IPS-20b (cell line): ENCODE results near the gene MOCS2.

ENCODE experiments used
- H3K27ac ChIP-seq: one replicate; pipeline ENCODE4 v1.5.1; 2013; ENCODE audit warnings: low read length
- H3K27me3 ChIP-seq: 2 replicates; pipeline ENCODE4 v1.6.1; 2013; ENCODE audit warnings: mild to moderate bottlenecking, low read length, inconsistent platforms; ENCODE audit not compliant: insufficient read depth
- H3K36me3 ChIP-seq: 2 replicates; pipeline ENCODE4 v1.6.1; 2013; ENCODE audit warnings: low read depth, mild to moderate bottlenecking, inconsistent platforms, low read length, moderate library complexity; ENCODE audit not compliant: insufficient read depth
- H3K4me1 ChIP-seq: 2 replicates; pipeline ENCODE4 v1.6.1; 2013; ENCODE audit warnings: mild to moderate bottlenecking, control low read depth, inconsistent platforms, low read length, moderate library complexity; ENCODE audit not compliant: insufficient read depth
- H3K4me3 ChIP-seq: 2 replicates; pipeline ENCODE4 v1.5.1; 2013; ENCODE audit warnings: mild to moderate bottlenecking, low read length, inconsistent platforms
- H3K9ac ChIP-seq: 2 replicates; pipeline ENCODE4 v1.6.1; 2013; ENCODE audit warnings: low read depth, mild to moderate bottlenecking, inconsistent platforms, low read length, moderate library complexity
- H3K9me3 ChIP-seq: 2 replicates; pipeline ENCODE4 v1.6.1; 2013; ENCODE audit warnings: mild to moderate bottlenecking, low read depth, low read length, inconsistent platforms; ENCODE audit not compliant: insufficient read depth

Gene MOCS2

GRCh38 chr5:53109443-53110127, at the start of gene MOCS2:
TSS of gene MOCS2 (minus strand) at chr5:53109757. CDS start at chr5:53107174, 2,583 bp downstream.
- peaks cover 8% of the 10 kb centered on the region; the same call in 1 of the 2 replicates for H3K27me3 ChIP-seq
- H3K27ac ChIP-seq, result no peak within 1 kb of the TSS
- peak within 1 kb of the TSS; percentile 83 for H3K9ac ChIP-seq
- peak within 1 kb of the TSS; percentile 93 for H3K4me3 ChIP-seq
- peaks cover 14% of the 10 kb centered on the region for H3K4me1 ChIP-seq
- H3K36me3 ChIP-seq, result no peaks in the 10 kb centered on the region
- no peaks in the 10 kb centered on the region for H3K9me3 ChIP-seq

- Histone ChIP-seq H3K27me3 (no peaks in the 10 kb centered on the region), H3K4me3 (no peak overlapping the region), H3K9me3 (no peaks in the 10 kb centered on the region), H3K9ac (no peak overlapping the region), H3K27ac (no peak overlapping the region), H3K4me1 (no peaks in the 10 kb centered on the region), H3K36me3 (no peaks in the 10 kb centered on the region)
Measured at GRCh38 chr5:53151713-53152458, 42.3 kb upstream of the MOCS2 start.

GRCh38 chr5:53133020-53133419, 23.5 kb upstream of the MOCS2 start:
- Histone ChIP-seq H3K9ac (no peak overlapping the region), H3K27me3 (no peaks in the 10 kb centered on the region), H3K27ac (no peak overlapping the region), H3K4me1 (no peaks in the 10 kb centered on the region), H3K4me3 (no peak overlapping the region), H3K9me3 (no peaks in the 10 kb centered on the region), H3K36me3 (no peaks in the 10 kb centered on the region)

- Histone ChIP-seq H3K27ac (no peak overlapping the region), H3K4me1 (no peaks in the 10 kb centered on the region)
Measured at GRCh38 chr5:53130266-53130665, 20.7 kb upstream of the MOCS2 start.

GRCh38 chr5:53128481-53128880, 18.9 kb upstream of the MOCS2 start:
- H3K36me3 ChIP-seq, result no peaks in the 10 kb centered on the region
- H3K27me3 ChIP-seq, result no peaks in the 10 kb centered on the region
- no peaks in the 10 kb centered on the region for H3K4me1 ChIP-seq
- H3K4me3 ChIP-seq, result no peak overlapping the region
- H3K9me3 ChIP-seq, result no peaks in the 10 kb centered on the region
- H3K27ac ChIP-seq, result no peak overlapping the region
- no peak overlapping the region for H3K9ac ChIP-seq

More at GRCh38 chr5:53130266-53130665, 20.7 kb upstream of the MOCS2 start:
- Histone ChIP-seq H3K27me3 (no peaks in the 10 kb centered on the region), H3K4me3 (no peak overlapping the region), H3K36me3 (no peaks in the 10 kb centered on the region), H3K9ac (no peak overlapping the region), H3K9me3 (no peaks in the 10 kb centered on the region)

GRCh38 chr5:53127107-53127506, 17.6 kb upstream of the MOCS2 start:
- no peak overlapping the region for H3K4me3 ChIP-seq
- H3K27me3 ChIP-seq, result no peaks in the 10 kb centered on the region
- H3K9me3 ChIP-seq, result no peaks in the 10 kb centered on the region
- no peak overlapping the region for H3K9ac ChIP-seq
- no peak overlapping the region for H3K27ac ChIP-seq
- no peaks in the 10 kb centered on the region for H3K36me3 ChIP-seq
- no peaks in the 10 kb centered on the region for H3K4me1 ChIP-seq

GRCh38 chr5:53126521-53126920, 17.0 kb upstream of the MOCS2 start:
- Histone ChIP-seq H3K4me1 (no peaks in the 10 kb centered on the region), H3K36me3 (no peaks in the 10 kb centered on the region), H3K9me3 (no peaks in the 10 kb centered on the region), H3K27ac (no peak overlapping the region), H3K9ac (no peak overlapping the region), H3K4me3 (no peak overlapping the region), H3K27me3 (no peaks in the 10 kb centered on the region)

- Histone ChIP-seq H3K9me3 (no peaks in the 10 kb centered on the region), H3K4me1 (no peaks in the 10 kb centered on the region), H3K9ac (no peak overlapping the region), H3K36me3 (no peaks in the 10 kb centered on the region), H3K27me3 (no peaks in the 10 kb centered on the region), H3K4me3 (no peak overlapping the region), H3K27ac (no peak overlapping the region)
Measured at GRCh38 chr5:53123702-53124101, 14.1 kb upstream of the MOCS2 start.

GRCh38 chr5:53120165-53120564, 10.6 kb upstream of the MOCS2 start:
- Histone ChIP-seq H3K4me1 (no peaks in the 10 kb centered on the region), H3K4me3 (no peak overlapping the region), H3K9me3 (no peaks in the 10 kb centered on the region), H3K27ac (no peak overlapping the region), H3K9ac (no peak overlapping the region), H3K27me3 (no peaks in the 10 kb centered on the region), H3K36me3 (no peaks in the 10 kb centered on the region)

GRCh38 chr5:53118879-53119278, 9.3 kb upstream of the MOCS2 start:
- no peaks in the 10 kb centered on the region; the same call in 1 of the 2 replicates for H3K4me1 ChIP-seq
- no peak overlapping the region for H3K9ac ChIP-seq
- H3K4me3 ChIP-seq, result no peak overlapping the region
- no peaks in the 10 kb centered on the region for H3K27me3 ChIP-seq
- no peak overlapping the region for H3K27ac ChIP-seq
- no peaks in the 10 kb centered on the region for H3K36me3 ChIP-seq
- no peaks in the 10 kb centered on the region for H3K9me3 ChIP-seq

- Histone ChIP-seq H3K36me3 (no peaks in the 10 kb centered on the region), H3K9ac (no peak overlapping the region)
Measured at GRCh38 chr5:53116597-53116996, 7.0 kb upstream of the MOCS2 start.

GRCh38 chr5:53114988-53115387, 5.4 kb upstream of the MOCS2 start:
- Histone ChIP-seq H3K9me3 (no peaks in the 10 kb centered on the region), H3K27ac (no peak overlapping the region)

More at GRCh38 chr5:53116597-53116996, 7.0 kb upstream of the MOCS2 start:
- Histone ChIP-seq H3K4me3 (no peak overlapping the region), H3K27ac (no peak overlapping the region), H3K4me1 (no peaks in the 10 kb centered on the region; the same call in 1 of the 2 replicates), H3K9me3 (no peaks in the 10 kb centered on the region), H3K27me3 (no peaks in the 10 kb centered on the region)

More at GRCh38 chr5:53114988-53115387, 5.4 kb upstream of the MOCS2 start:
- Histone ChIP-seq H3K4me3 (no peak overlapping the region), H3K9ac (no peak overlapping the region), H3K36me3 (no peaks in the 10 kb centered on the region), H3K4me1 (peaks cover 8% of the 10 kb centered on the region), H3K27me3 (no peaks in the 10 kb centered on the region)
